GM06990 (cell line): Measurements from ENCODE around the gene GNAI2.

Experiments used
- DNase-seq: peaks from one replicate; pipeline ENCODE4 v3.0.0-alpha.2; 2011; ENCODE audit not compliant: insufficient read length; ENCODE audit errors: extremely low read depth
- H3K27me3 ChIP-seq: replicated peaks from 2 replicates; pipeline ENCODE4 v1.6.0; 2011; ENCODE audit warnings: low read length; ENCODE audit not compliant: control insufficient read depth, insufficient read depth
- H3K36me3 ChIP-seq: 2 replicates; pipeline ENCODE4 v1.5.1; 2011; ENCODE audit warnings: low read length; ENCODE audit not compliant: control insufficient read depth, insufficient read depth
- H3K4me3 ChIP-seq: replicated peaks from 2 replicates; pipeline ENCODE4 v1.5.1; 2011; ENCODE audit warnings: low read depth, mild to moderate bottlenecking, control low read depth, low read length
- CTCF ChIP-seq: IDR thresholded peaks from 2 replicates; pipeline ENCODE4 v1.5.1; 2011; ENCODE audit warnings: low read length, control low read depth, mild to moderate bottlenecking, inconsistent platforms; ENCODE audit not compliant: insufficient read depth, poor library complexity, severe bottlenecking

The GNAI2 gene

GRCh38 chr3:50192124-50192523 lies 43.9 kb upstream of the GNAI2 start:
- TF ChIP-seq CTCF, result no peak
- Histone ChIP-seq H3K27me3 (no peaks in the 10 kb centered on the region; the same call in 1 of the 2 replicates), H3K4me3 (no peak overlapping the region), H3K36me3 (no peaks in the 10 kb centered on the region)
- no peak for DNase-seq

- TF ChIP-seq CTCF, result peak; percentile 93
- DNase-seq, result peak; percentile 60
- Histone ChIP-seq H3K27me3 (no peaks in the 10 kb centered on the region; the same call in 1 of the 2 replicates), H3K4me3 (no peak overlapping the region), H3K36me3 (no peaks in the 10 kb centered on the region)
Observed at GRCh38 chr3:50192689-50193141, 43.3 kb upstream of the GNAI2 start.

GRCh38 chr3:50193286-50193685 lies 42.7 kb upstream of the GNAI2 start:
- Histone ChIP-seq H3K27me3 (no peaks in the 10 kb centered on the region; the same call in 1 of the 2 replicates), H3K36me3 (no peaks in the 10 kb centered on the region), H3K4me3 (no peak overlapping the region)
- DNase-seq, result no peak
- no peak for TF ChIP-seq CTCF

- Histone ChIP-seq H3K27me3 (no peaks in the 10 kb centered on the region; the same call in 1 of the 2 replicates), H3K36me3 (no peaks in the 10 kb centered on the region), H3K4me3 (no peak overlapping the region)
- TF ChIP-seq CTCF, result no peak
- no peak for DNase-seq
Observed at GRCh38 chr3:50193746-50194127, 42.3 kb upstream of the GNAI2 start.

- DNase-seq, result peak; percentile 87
- H3K4me3 ChIP-seq, result no peak overlapping the region
Observed at GRCh38 chr3:50194128-50194902, 41.7 kb upstream of the GNAI2 start.

More at GRCh38 chr3:50194128-50194902, 41.7 kb upstream of the GNAI2 start:
- Histone ChIP-seq H3K36me3 (no peaks in the 10 kb centered on the region), H3K27me3 (no peaks in the 10 kb centered on the region; the same call in 1 of the 2 replicates)
- TF ChIP-seq CTCF, result peak; percentile 82
